ENCODE measurements around the gene CASR.

Gene CASR

DNA sequence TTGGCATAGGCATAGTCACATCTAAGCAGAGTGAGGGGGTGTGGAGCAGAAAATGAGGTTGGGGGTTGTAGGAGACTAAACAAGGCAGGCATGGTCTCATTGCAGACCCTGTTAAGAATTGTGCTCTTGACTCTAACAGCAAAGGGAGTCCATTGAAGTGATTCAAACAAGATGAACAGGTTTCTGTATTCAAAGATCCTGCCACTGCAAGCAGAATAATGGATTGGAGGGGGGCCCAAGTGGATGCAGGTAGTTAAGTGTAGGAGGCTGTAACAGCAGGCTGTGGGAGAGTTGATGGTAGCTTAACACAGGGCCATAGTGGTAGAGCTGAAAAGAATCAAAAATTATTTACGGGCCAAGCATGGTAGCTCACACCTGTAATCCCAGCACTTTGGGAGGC, 34.4 kb downstream of the CASR start:
- no peak for DNase-seq

DNA sequence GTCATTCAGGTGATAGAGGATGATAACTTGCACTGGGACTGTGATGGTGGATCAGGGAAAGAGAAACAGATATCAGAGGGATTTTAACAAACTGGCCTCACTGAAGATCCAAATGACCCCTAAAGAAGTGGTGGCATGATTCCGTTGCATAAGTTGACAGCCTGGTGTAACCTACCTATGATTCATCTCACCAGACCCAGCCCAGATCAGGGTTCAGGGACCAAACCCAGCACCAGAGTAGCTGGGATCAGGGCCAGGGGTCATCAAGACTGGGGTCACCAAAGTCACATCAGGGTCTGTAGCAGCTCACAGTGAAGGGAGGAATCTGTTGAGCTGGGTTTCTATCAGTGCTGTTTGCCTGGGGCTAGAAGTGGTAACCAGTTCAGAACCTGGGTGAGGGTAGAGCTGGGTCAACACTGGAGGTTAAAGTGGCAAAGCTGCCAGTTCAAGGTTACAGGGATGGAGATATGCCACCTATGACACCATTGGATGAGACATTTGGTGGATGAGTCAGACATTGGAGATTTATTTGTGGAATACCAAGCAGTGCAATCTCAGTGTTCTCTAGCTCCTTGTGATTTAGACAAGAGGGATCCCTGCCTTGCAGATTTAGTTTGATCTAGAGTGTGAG, 35.9 kb downstream of the CASR start:
- no peak for DNase-seq

DNA sequence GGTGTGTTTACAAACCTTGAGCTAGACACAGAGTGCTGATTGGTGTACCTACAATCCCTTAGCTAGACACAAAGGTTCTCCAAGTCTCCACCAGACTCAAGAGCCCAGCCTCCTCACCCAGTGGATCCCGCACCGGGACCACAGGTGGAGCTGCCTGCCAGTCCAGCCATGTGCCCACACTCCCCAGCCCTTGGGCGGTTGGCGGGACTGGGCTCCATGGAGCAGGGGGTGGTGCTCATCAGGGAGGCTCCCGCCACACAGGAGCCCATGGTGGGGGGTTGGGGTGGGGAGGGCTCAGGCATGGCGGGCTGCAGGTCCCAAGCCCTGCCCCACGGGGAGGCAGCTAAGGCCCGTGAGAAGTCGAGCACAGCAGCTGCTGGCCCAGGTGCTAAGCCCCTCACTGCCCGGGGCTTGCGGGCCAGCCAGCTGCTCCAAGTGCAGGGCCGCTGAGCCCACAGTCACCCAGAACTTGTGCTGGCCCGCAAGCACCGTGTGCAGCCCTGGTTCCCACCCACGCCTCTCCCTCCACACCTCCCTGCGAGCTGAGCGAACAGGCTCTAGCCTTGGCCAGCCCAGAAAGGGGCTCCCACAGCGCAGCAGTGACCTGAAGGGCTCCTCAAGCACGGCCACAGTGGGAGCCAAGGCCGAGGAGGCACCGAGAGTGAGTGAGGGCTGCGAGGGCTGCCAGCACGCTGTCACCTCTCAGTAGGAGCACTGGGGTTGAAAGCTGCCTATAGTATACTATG, 43.7 kb downstream of the CASR start:
- no peak for DNase-seq

GRCh38 chr3:122230174-122230573, 46.7 kb downstream of the CASR start:
- DNase-seq: no peak

DNA sequence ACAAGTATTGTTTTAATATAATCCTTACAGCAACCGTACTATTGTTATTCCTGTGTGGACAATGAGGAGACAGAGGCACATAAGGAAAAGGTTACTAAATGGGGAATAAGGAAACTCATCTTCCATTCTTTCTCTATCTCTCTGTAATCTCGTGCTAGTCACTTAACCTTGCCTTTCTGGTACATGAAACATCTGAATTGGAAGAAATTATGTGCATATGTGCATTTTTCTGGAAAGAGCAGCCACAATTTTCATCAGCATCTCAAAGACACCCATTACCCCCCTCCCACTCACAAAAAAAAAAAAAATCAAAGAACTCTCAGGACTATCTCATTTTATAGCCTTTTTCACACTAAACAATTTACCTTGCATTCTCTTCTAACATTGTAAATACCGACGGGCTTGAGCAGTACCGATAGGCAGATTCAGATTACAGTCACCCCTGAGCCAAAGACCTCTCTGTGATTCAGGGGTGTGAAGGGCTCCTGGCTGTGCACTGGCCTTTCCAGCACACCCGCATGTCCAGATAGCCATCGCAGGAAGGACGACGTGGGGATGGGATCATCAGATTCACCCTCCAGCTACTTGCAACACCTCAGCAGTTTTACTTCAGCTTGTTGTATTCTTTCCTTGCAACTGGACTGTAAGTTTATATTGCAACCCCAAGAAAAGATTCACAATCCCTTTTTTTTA, 48.1 kb downstream of the CASR start:
- no peak for DNase-seq

DNA sequence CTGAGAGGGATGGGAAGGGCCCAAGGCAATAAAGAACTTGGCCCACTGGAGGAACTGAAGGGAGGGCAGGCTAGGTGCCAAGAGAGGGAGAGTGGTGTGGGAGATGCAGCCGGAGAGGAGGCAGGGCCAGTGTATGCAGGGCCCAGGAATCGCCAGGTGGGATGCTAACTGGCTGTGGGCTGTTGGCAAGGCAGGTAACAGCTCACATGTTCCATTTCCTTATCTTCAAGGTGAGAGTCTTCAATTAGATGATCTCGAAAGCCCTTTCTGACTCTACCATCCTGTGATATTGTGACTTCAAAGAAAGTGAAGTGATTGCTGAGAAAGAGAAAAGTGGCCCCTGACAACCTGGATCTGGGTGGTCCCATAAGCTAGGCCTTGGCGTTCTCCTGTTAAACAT, 49.0 kb downstream of the CASR start:
- no peak for DNase-seq

- no peak for DNase-seq
Measured at GRCh38 chr3:122233101-122233952, 49.9 kb downstream of the CASR start.

- no peak for DNase-seq
Measured at GRCh38 chr3:122234117-122234516, 50.6 kb downstream of the CASR start.

- DNase-seq: no peak
Measured at GRCh38 chr3:122235147-122235546, 51.7 kb downstream of the CASR start.

DNA sequence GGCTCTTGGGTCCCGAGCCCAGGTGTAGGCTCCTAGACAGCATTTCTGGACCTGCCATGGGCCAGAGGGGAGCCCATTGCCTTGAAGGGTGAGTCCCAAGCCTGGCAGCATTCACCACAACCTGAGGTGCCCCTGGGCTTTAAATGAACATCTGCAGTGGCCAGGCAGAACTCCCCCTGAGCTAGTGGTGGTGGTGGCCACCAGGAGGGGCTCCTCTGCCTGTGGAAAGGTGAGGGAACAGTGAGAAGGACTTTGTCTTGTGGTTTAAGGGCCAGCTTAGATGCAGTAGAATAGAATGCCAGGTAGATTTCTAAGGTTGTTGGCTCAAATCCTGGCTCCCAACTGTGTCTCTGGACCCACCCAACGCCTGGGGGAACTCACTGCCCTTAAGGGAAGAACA, 55.6 kb downstream of the CASR start:
- DNase-seq: no peak

DNA sequence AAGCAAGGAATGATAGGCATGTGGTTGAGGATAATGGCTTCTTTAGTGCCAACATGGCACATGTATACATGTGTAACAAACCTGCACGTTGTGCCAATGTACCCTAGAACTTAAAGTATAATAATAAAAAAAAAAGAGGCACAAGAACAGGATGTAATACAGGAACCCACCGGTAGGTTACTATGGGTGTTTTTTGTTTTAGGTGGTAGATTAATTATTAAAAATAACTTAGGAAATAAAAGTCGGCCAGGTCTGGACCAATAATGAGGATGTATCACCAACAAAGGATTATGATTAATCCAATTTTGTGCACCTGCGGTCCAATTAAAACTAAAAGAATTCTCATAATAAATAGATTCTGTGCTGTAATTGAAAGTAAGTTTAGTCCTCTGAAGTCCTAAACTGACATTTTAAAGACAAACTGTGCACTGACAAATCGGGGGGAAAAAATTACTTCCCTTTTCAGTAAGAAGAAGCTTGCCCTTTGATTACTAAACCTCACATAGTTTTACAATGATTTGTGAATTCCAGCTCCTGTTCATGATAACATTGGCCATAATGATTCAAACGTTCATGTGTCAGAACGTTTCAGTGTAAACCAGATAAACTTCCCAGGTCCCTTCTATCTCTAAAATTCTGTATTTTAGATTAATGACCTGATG, 62.2 kb downstream of the CASR start:
- no peak for DNase-seq

DNA sequence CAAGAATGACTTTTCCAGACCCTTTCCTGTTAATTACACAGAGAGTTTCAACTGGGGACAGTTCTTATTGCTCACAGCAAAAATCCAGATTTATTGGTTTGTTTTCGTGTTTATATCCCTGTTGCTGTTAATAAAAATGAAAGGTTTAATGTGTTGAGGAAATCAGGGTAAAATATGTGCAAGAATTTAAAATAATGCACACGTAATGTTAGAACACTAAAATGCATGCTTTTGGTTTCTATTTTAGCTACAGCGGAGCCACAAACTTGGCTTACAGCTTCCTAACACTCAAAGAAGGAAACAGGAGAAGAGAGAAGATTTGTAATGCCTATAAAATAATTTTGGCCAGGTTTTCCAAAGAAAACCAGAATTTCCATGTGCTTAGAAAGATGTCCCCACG, 62.7 kb downstream of the CASR start:
- DNase-seq: no peak

DNA sequence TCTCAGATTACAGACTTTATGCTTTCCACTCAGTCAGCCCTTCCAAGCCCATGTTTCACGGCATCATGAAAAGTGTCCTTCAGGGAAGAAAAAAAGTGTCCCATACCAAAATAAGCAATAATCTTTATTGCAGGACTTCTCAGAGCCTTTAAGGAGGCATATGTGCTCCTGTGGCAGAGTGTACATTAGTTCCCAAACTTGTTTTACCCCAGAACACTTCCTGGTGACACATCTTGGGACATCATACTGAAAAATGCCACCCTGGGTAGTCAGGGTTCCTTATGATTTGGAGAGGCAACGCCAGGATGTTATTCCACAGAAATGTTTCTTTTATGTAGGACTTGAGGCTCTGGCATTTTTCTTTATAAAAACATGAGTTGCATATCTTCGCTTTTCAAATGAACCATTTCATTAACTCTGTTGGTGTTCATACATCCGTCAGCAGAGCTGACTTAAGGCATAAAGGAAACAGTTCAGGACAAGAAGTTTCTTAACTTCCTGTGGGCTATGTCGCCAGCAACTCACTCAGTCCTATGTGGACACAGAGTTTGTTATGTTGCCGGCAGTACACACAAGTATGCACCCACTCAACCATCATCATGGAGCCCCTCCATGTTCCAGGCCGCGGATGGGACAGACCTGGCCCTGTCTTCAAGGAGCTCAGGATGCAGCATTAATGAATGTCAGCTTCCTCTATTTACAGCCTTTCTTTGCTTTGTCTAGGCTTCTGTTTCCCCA, 63.8 kb downstream of the CASR start:
- no peak for DNase-seq

DNA sequence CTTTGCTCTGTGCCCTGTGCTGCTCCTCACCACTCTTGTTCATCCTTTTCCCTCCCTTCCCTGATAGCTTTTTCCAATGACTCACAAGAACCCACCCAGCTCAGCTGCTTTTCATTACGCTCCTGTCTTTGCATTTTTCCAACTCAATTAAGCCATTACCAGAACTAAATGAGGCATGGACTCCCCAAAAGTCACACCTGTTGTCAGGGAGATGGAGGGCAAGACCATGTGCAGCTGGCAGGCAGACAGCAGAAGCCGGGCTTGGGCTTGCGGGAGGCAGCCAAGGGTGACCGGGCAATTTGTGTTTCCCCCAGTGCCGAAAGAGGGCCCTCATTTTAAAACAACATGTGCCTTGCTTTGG, 64.3 kb downstream of the CASR start:
- no peak for DNase-seq

DNA sequence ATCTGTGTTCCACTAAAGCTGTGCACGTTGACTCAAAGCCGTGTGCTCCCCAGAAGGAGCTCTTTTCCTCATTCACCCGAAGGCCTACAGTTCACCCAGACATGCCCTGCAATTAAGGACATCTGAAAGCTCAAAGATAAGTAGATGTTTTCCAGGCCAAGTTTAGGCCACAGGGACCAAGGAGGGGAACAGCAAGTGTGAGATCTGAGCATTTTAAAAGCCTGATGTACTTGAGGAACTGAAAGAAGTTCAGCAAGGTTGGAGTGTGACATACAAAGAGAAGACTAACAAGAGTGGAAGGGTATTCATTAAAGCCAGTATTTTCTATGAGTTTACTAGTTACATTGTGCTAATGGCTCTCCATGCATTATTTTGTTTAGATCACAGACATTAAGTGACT, 68.0 kb downstream of the CASR start:
- no peak for DNase-seq

- no peak for DNase-seq
Measured at GRCh38 chr3:122253581-122253980, 70.1 kb downstream of the CASR start.

DNA sequence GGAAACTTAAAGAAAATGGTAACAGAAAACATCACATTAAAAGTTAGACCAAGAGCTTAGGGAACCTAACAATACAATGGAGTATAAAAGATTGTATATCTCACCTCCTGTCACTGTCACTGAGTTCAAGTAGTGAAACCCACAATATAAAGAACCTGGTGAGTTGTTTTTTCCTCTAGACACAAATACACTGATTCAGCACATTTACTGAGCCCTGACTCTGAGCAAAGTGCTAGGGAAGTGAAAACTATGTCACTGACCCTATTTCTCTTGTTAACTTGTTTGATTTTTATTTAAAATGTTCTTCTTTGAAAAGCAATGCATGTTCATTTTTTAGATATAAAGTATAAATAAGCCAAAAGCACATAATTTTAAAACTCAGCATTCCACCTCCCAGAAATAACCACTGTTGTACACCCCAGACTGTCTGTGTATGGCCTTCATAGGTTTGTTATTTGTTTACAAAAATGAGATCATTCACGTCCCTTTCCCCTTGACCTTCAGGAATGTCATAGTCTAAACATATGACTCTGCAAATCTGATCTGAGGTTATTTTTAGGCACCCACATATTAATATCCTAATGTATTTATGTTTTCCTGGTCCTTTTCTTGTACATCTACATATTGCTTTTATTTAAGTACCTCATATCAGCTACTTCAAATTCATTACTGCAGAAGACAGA, 72.4 kb downstream of the CASR start:
- DNase-seq: no peak

- DNase-seq: no peak
Measured at GRCh38 chr3:122257644-122258364, 74.3 kb downstream of the CASR start.

- DNase-seq: peak; percentile 33 to 45
Measured at GRCh38 chr3:122258757-122259371, 75.4 kb downstream of the CASR start.

GRCh38 chr3:122260206-122260605, 76.7 kb downstream of the CASR start:
- DNase-seq: no peak
